WTC11 (cell line): ENCODE data around the gene TMEM94.

Experiments
- CREM ChIP-seq: sonication (generic); formaldehyde crosslinking; IDR thresholded peaks from 2 replicates; pipeline ENCODE4 v1.8.1; 2022; ENCODE audit warnings: mild to moderate bottlenecking, missing genetic modification reagents, moderate library complexity
- ESRRA ChIP-seq: sonication (generic); formaldehyde crosslinking; IDR thresholded peaks from 2 replicates; pipeline ENCODE4 v1.8.1; 2022; ENCODE audit warnings: mild to moderate bottlenecking, missing genetic modification reagents, borderline replicate concordance
- PRDM15 ChIP-seq: sonication (generic); formaldehyde crosslinking; IDR thresholded peaks from 2 replicates; pipeline ENCODE4 v1.8.0; 2022; ENCODE audit warnings: missing genetic modification reagents
- TF ChIP-seq, protein P1 (sequence below): fragments of 200-600 bp; IDR thresholded peaks from 2 replicates; pipeline ENCODE4 v1.8.0; 2022; ENCODE audit warnings: antibody characterized with exemption
- TF ChIP-seq, protein P2 (sequence below): sonication (generic); formaldehyde crosslinking; IDR thresholded peaks from 2 replicates; pipeline ENCODE4 v1.8.0; 2022; ENCODE audit warnings: mild to moderate bottlenecking, missing genetic modification reagents
- TF ChIP-seq, protein P3 (sequence below): sonication (generic); formaldehyde crosslinking; IDR thresholded peaks from 2 replicates; pipeline ENCODE4 v1.8.0; 2022; ENCODE audit warnings: mild to moderate bottlenecking, missing genetic modification reagents
- TF ChIP-seq, protein P4 (sequence below): sonication (generic); formaldehyde crosslinking; IDR thresholded peaks from 2 replicates; pipeline ENCODE4 v1.8.0; 2023; ENCODE audit warnings: missing genetic modification reagents

GRCh38 chr17:75488693-75489510, 32.5 kb downstream of the TMEM94 start:
- TF ChIP-seq, protein P1, sequence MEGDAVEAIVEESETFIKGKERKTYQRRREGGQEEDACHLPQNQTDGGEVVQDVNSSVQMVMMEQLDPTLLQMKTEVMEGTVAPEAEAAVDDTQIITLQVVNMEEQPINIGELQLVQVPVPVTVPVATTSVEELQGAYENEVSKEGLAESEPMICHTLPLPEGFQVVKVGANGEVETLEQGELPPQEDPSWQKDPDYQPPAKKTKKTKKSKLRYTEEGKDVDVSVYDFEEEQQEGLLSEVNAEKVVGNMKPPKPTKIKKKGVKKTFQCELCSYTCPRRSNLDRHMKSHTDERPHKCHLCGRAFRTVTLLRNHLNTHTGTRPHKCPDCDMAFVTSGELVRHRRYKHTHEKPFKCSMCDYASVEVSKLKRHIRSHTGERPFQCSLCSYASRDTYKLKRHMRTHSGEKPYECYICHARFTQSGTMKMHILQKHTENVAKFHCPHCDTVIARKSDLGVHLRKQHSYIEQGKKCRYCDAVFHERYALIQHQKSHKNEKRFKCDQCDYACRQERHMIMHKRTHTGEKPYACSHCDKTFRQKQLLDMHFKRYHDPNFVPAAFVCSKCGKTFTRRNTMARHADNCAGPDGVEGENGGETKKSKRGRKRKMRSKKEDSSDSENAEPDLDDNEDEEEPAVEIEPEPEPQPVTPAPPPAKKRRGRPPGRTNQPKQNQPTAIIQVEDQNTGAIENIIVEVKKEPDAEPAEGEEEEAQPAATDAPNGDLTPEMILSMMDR, result no peak
- TF ChIP-seq, protein P2, sequence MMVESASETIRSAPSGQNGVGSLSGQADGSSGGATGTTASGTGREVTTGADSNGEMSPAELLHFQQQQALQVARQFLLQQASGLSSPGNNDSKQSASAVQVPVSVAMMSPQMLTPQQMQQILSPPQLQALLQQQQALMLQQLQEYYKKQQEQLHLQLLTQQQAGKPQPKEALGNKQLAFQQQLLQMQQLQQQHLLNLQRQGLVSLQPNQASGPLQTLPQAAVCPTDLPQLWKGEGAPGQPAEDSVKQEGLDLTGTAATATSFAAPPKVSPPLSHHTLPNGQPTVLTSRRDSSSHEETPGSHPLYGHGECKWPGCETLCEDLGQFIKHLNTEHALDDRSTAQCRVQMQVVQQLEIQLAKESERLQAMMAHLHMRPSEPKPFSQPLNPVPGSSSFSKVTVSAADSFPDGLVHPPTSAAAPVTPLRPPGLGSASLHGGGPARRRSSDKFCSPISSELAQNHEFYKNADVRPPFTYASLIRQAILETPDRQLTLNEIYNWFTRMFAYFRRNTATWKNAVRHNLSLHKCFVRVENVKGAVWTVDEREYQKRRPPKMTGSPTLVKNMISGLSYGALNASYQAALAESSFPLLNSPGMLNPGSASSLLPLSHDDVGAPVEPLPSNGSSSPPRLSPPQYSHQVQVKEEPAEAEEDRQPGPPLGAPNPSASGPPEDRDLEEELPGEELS, result no peak
- TF ChIP-seq PRDM15 (CRISPR knock-in tag), result no peak
- no peak for TF ChIP-seq CREM (CRISPR knock-in tag)
- TF ChIP-seq, protein P3, sequence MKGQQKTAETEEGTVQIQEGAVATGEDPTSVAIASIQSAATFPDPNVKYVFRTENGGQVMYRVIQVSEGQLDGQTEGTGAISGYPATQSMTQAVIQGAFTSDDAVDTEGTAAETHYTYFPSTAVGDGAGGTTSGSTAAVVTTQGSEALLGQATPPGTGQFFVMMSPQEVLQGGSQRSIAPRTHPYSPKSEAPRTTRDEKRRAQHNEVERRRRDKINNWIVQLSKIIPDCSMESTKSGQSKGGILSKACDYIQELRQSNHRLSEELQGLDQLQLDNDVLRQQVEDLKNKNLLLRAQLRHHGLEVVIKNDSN (CRISPR knock-in tag), result no peak
- TF ChIP-seq ESRRA (CRISPR knock-in tag), result no peak
- TF ChIP-seq, protein P4, sequence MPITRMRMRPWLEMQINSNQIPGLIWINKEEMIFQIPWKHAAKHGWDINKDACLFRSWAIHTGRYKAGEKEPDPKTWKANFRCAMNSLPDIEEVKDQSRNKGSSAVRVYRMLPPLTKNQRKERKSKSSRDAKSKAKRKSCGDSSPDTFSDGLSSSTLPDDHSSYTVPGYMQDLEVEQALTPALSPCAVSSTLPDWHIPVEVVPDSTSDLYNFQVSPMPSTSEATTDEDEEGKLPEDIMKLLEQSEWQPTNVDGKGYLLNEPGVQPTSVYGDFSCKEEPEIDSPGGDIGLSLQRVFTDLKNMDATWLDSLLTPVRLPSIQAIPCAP, result no peak
